ENCODE measurements around the gene HBG2. TPM values are rescaled to one million over a fixed set of nuclear protein-coding genes. Genes with fewer than 3 reads are reported as not detected.

The HBG2 gene
- total and polyA plus RNA-seq, 10 of the 15 experiments (the other 5 are each of a cell fraction or from before 2014, with no cell fraction given) = 1.1 to 8.3 (median 2.9) TPM; not detected in 5

DNA sequence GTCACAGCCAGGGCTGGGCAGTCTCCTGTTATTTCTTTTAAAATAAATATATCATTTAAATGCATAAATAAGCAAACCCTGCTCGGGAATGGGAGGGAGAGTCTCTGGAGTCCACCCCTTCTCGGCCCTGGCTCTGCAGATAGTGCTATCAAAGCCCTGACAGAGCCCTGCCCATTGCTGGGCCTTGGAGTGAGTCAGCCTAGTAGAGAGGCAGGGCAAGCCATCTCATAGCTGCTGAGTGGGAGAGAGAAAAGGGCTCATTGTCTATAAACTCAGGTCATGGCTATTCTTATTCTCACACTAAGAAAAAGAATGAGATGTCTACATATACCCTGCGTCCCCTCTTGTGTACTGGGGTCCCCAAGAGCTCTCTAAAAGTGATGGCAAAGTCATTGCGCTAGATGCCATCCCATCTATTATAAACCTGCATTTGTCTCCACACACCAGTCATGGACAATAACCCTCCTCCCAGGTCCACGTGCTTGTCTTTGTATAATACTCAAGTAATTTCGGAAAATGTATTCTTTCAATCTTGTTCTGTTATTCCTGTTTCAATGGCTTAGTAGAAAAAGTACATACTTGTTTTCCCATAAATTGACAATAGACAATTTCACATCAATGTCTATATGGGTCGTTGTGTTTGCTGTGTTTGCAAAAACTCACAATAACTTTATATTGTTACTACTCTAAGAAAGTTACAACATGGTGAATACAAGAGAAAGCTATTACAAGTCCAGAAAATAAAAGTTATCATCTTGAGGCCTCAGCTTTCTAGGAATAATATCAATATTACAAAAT, 33.7 kb upstream of the HBG2 start:
- no peaks in the 10 kb centered on the region for H3K36me3 ChIP-seq (ENCODE audit: control insufficient read depth in 2 of 2, insufficient read depth in 2 of 2, low read length in 1 of 2)
- H3K4me2 ChIP-seq (ENCODE audit: control insufficient read depth, insufficient read depth) = no peak overlapping the region
- in situ Hi-C loops (cut with MboI) = no loop called here
- no peak for DNase-seq (ENCODE audit: low read depth, low spot score)
- no peaks in the 10 kb centered on the region for H4K20me1 ChIP-seq (ENCODE audit: control insufficient read depth, insufficient read depth)
- FAIRE-seq = no peak
- BruUV-seq (replicated peaks) = no TSS peak
- H3K4me3 ChIP-seq = no peak overlapping the region
- ATAC-seq = no peak
- no peaks in the 10 kb centered on the region for H3K9me3 ChIP-seq (replicated peaks; ENCODE audit: control insufficient read depth, insufficient read depth, low read length)
- H3K9ac ChIP-seq (ENCODE audit: control insufficient read depth, insufficient read depth, low read length) = no peak overlapping the region
- no peak overlapping the region for H2AFZ ChIP-seq (ENCODE audit: control insufficient read depth, low read depth, low read length)
- ChIA-PET RAD21 (ENCODE audit: unreplicated experiment) (no interaction called here), CTCF (interaction anchor here (2.8 kb wide), 1 partner anchor 164 kb away, joined by 10 read pairs; no protein-coding TSS in a partner anchor), SMC1A (ENCODE audit: uncharacterized antibody, unreplicated experiment) (interaction anchor here (1.1 kb wide), 1 partner anchor 85 kb away, joined by 3 read pairs; no protein-coding TSS in a partner anchor), POLR2A (interaction anchor here (1.6 kb wide), 1 partner anchor 10 kb away, joined by 4 read pairs; no protein-coding TSS in a partner anchor)
- no peaks in the 10 kb centered on the region for H3K27me3 ChIP-seq (replicated peaks in 1 of 2; ENCODE audit: control insufficient read depth in 2 of 2, insufficient read depth in 2 of 2, low read length in 1 of 2)
- intact Hi-C loops (cut with micrococcal nuclease; ENCODE audit: unreplicated experiment) = no loop called here
- no peak for TF ChIP-seq MEF2A (IDR thresholded peaks at IDR 0.05; ENCODE audit: insufficient read depth, low read depth, low read length)
- WGBS (ENCODE audit: insufficient coverage, insufficient replicate concordance, low lambda C conversion rate, missing lambda C conversion rate) = 48% methylated on average over 7 of the region's 7 CpGs
- no peaks in the 10 kb centered on the region for H3K4me1 ChIP-seq (ENCODE audit: control insufficient read depth, insufficient read depth, low read length)
- no peak overlapping the region for H3K27ac ChIP-seq (ENCODE audit: control insufficient read depth, insufficient read depth)
- H3K79me2 ChIP-seq (ENCODE audit: control insufficient read depth, insufficient read depth, low read length) = no peaks in the 10 kb centered on the region

- H4K20me1 ChIP-seq (ENCODE audit: control insufficient read depth, insufficient read depth) = no peaks in the 10 kb centered on the region
- TF ChIP-seq CHD4 (IDR thresholded peaks at IDR 0.05) = no peak
- no peak for TF ChIP-seq TCF3 (IDR thresholded peaks at IDR 0.05; ENCODE audit: borderline replicate concordance, insufficient read depth, low read depth, low read length)
- no peak for TF ChIP-seq KAT2A (conservative IDR thresholded peaks at IDR 0.05; ENCODE audit: control insufficient read depth, low read depth, low read length)
- TF ChIP-seq RUNX3 (IDR thresholded peaks at IDR 0.05; ENCODE audit: low read length) = no peak
- TF ChIP-seq NR2F1 (conservative IDR thresholded peaks at IDR 0.05) = no peak
- no peak for TF ChIP-seq CHD1 (IDR thresholded peaks at IDR 0.05; ENCODE audit: low read depth, low read length)
- no peak for TF ChIP-seq ZNF24 (IDR thresholded peaks at IDR 0.05)
- TF ChIP-seq HCFC1 (IDR thresholded peaks at IDR 0.05; ENCODE audit: low read length) = no peak
- TF ChIP-seq CEBPZ (IDR thresholded peaks at IDR 0.05; ENCODE audit: low read depth, low read length) = no peak
- TF ChIP-seq CBFB (IDR thresholded peaks at IDR 0.05; ENCODE audit: low read depth) = no peak
- ATAC-seq (no peak), DNase-seq (ENCODE audit: low read depth, low spot score) (no peak), FAIRE-seq (no peak)
- RAD21 ChIA-PET (ENCODE audit: unreplicated experiment) = no interaction called here
- H3K36me3 ChIP-seq (ENCODE audit: control insufficient read depth in 2 of 2, insufficient read depth in 2 of 2, low read length in 1 of 2) = no peaks in the 10 kb centered on the region
- 19% methylated on average over 3 of the region's 3 CpGs for WGBS (ENCODE audit: insufficient coverage, insufficient replicate concordance, low lambda C conversion rate, missing lambda C conversion rate)
- H3K79me2 ChIP-seq (ENCODE audit: control insufficient read depth, insufficient read depth, low read length) = no peaks in the 10 kb centered on the region
- H3K4me3 ChIP-seq = no peak overlapping the region
- SMC1A ChIA-PET (ENCODE audit: uncharacterized antibody, unreplicated experiment) = no interaction called here
- no peak overlapping the region for H3K4me2 ChIP-seq (ENCODE audit: control insufficient read depth, insufficient read depth)
- CTCF ChIA-PET = no interaction called here
- no TSS peak for BruUV-seq (replicated peaks)
- POLR2A ChIA-PET = no interaction called here
- intact Hi-C loops (cut with micrococcal nuclease; ENCODE audit: unreplicated experiment) = no loop called here
- no peak overlapping the region for H3K27ac ChIP-seq (ENCODE audit: control insufficient read depth, insufficient read depth)
- H3K9ac ChIP-seq (ENCODE audit: control insufficient read depth, insufficient read depth, low read length) = no peak overlapping the region
- in situ Hi-C loops (cut with MboI) = no loop called here
- no peak overlapping the region for H2AFZ ChIP-seq (ENCODE audit: control insufficient read depth, low read depth, low read length)
- H3K27me3 ChIP-seq (replicated peaks in 1 of 2; ENCODE audit: control insufficient read depth in 2 of 2, insufficient read depth in 2 of 2, low read length in 1 of 2) = no peaks in the 10 kb centered on the region
- no peaks in the 10 kb centered on the region for H3K4me1 ChIP-seq (ENCODE audit: control insufficient read depth, insufficient read depth, low read length)
- no peaks in the 10 kb centered on the region for H3K9me3 ChIP-seq (replicated peaks; ENCODE audit: control insufficient read depth, insufficient read depth, low read length)
Measured at GRCh38 chr11:5286901-5287300, 32.3 kb upstream of the HBG2 start.

Measured in GM12878 (cell line).